Neural cell (in vitro differentiated cells): Measurements from ENCODE around the gene SPC24. TPM values are rescaled to one million over a fixed set of nuclear protein-coding genes. Genes with fewer than 3 reads are reported as not detected.

Experiments
- H2AFZ ChIP-seq: fragments of 200-600, 300-800 bp; sonication (generic), shearing (Covaris generic); 2 replicates; pipeline ENCODE4 v1.6.0; 2014; ENCODE audit warnings: low read depth, mild to moderate bottlenecking, antibody characterized with exemption, low read length, moderate library complexity
- H3F3A ChIP-seq: fragments of 200-600 bp; shearing (Covaris generic); 2 replicates; pipeline ENCODE4 v1.6.1; 2016; ENCODE audit warnings: mild to moderate bottlenecking, moderate library complexity, mixed read lengths, antibody characterized with exemption, low read length; ENCODE audit not compliant: insufficient read depth, poor library complexity, severe bottlenecking
- H3K27ac ChIP-seq: fragments of 200-600, 300-800 bp; sonication (generic), shearing (Covaris generic); 2 replicates; pipeline ENCODE4 v1.5.1; 2014; ENCODE audit warnings: mild to moderate bottlenecking, low read length, moderate library complexity
- H3K27me3 ChIP-seq: fragments of 300-800, 200-600 bp; sonication (generic), shearing (Covaris generic); 2 replicates; pipeline ENCODE4 v1.6.0; 2014; ENCODE audit warnings: mild to moderate bottlenecking, low read depth, low read length, moderate library complexity; ENCODE audit not compliant: insufficient read depth
- H3K36me3 ChIP-seq: fragments of 300-800, 200-600 bp; sonication (generic), shearing (Covaris generic); 2 replicates; pipeline ENCODE4 v1.5.1; 2014; ENCODE audit warnings: mild to moderate bottlenecking, antibody characterized with exemption, low read length, moderate library complexity; ENCODE audit not compliant: insufficient read depth
- H3K4me2 ChIP-seq: fragments of 300-800, 200-600 bp; sonication (generic), shearing (Covaris generic); 2 replicates; pipeline ENCODE4 v1.6.0; 2014; ENCODE audit warnings: mild to moderate bottlenecking, low read length
- H3K4me3 ChIP-seq: fragments of 300-800, 200-600 bp; sonication (generic), shearing (Covaris generic); 2 replicates; pipeline ENCODE4 v1.5.1; 2014; ENCODE audit warnings: mild to moderate bottlenecking, low read length, moderate library complexity
- H3K79me2 ChIP-seq: fragments of 200-600 bp; shearing (Covaris generic); replicated peaks from 2 replicates; pipeline ENCODE4 v1.6.0; 2014; ENCODE audit warnings: mild to moderate bottlenecking, low read length, moderate library complexity; ENCODE audit not compliant: insufficient read depth
- H3K9ac ChIP-seq: fragments of 300-800, 200-600 bp; sonication (generic), shearing (Covaris generic); 2 replicates; pipeline ENCODE4 v1.6.1; 2016; ENCODE audit warnings: mild to moderate bottlenecking, low read length, mixed read lengths
- H3K9me2 ChIP-seq: fragments of 200-600 bp; shearing (Covaris generic); 2 replicates; pipeline ENCODE4 v1.6.1; 2016; ENCODE audit warnings: mild to moderate bottlenecking, low read length, mixed read lengths; ENCODE audit not compliant: insufficient read depth
- H3K9me3 ChIP-seq: fragments of 200-600, 300-800 bp; sonication (generic), shearing (Covaris generic); 2 replicates; pipeline ENCODE4 v1.6.1; 2016; ENCODE audit warnings: mild to moderate bottlenecking, mixed run types, low read length, moderate library complexity, mixed read lengths
- H4K20me1 ChIP-seq: fragments of 200-600 bp; shearing (Covaris generic); 2 replicates; pipeline ENCODE4 v1.6.1; 2016; ENCODE audit warnings: mild to moderate bottlenecking, mixed run types; ENCODE audit not compliant: insufficient read depth
- EP300 ChIP-seq: fragments of 450-650 bp; conservative IDR thresholded peaks from 2 replicates; pipeline ENCODE4 v1.6.1; 2014; ENCODE audit warnings: antibody characterized with exemption, mild to moderate bottlenecking, moderate library complexity; ENCODE audit not compliant: poor library complexity, severe bottlenecking
- EZH2 ChIP-seq: fragments of 200-600, 300-800 bp; shearing (Covaris generic), sonication (generic); IDR thresholded peaks from 2 replicates; pipeline ENCODE4 v1.6.1; 2014; ENCODE audit warnings: antibody characterized with exemption, low read length, borderline replicate concordance, mild to moderate bottlenecking; ENCODE audit not compliant: insufficient read depth, poor library complexity, severe bottlenecking
- MXI1 ChIP-seq: fragments of 450-650 bp; conservative IDR thresholded peaks from 2 replicates; pipeline ENCODE4 v1.6.1; 2014; ENCODE audit warnings: antibody characterized with exemption, mild to moderate bottlenecking; ENCODE audit not compliant: poor library complexity, severe bottlenecking
- POLR2AphosphoS5 ChIP-seq: IDR thresholded peaks from 2 replicates; pipeline ENCODE4 v1.6.1; 2012
- RAD21 ChIP-seq: fragments of 450-650 bp; conservative IDR thresholded peaks from 2 replicates; pipeline ENCODE4 v1.6.1; 2014; ENCODE audit warnings: antibody characterized with exemption, mild to moderate bottlenecking, moderate library complexity
- SMC3 ChIP-seq: fragments of 450-650 bp; conservative IDR thresholded peaks from 2 replicates; pipeline ENCODE4 v1.6.1; 2014; ENCODE audit warnings: antibody characterized with exemption, mild to moderate bottlenecking, moderate library complexity; ENCODE audit not compliant: poor library complexity
- TAF1 ChIP-seq: IDR thresholded peaks from 2 replicates; pipeline ENCODE4 v1.6.1; 2012; ENCODE audit warnings: low read depth
- polyA plus RNA-seq: library from polyadenylated mRNA; depleted of rRNA; stranded (reverse); fragments of >200 nt; gene quantifications from 2 replicates; pipeline ENCODE4 v1.2.3, GENCODE V29; 2014
- TF ChIP-seq, protein P1 (sequence below): IDR thresholded peaks from 2 replicates; pipeline ENCODE4 v1.6.1; 2012; ENCODE audit warnings: borderline replicate concordance
- TF ChIP-seq, protein P2 (sequence below): fragments of 450-650 bp; IDR thresholded peaks from 2 replicates; pipeline ENCODE4 v1.5.1; 2014; ENCODE audit warnings: antibody characterized with exemption, mild to moderate bottlenecking, moderate library complexity; ENCODE audit not compliant: poor library complexity, severe bottlenecking

Gene SPC24
- polyA plus RNA-seq, 1 donor from 2014 or later: 0.40 TPM

DNA sequence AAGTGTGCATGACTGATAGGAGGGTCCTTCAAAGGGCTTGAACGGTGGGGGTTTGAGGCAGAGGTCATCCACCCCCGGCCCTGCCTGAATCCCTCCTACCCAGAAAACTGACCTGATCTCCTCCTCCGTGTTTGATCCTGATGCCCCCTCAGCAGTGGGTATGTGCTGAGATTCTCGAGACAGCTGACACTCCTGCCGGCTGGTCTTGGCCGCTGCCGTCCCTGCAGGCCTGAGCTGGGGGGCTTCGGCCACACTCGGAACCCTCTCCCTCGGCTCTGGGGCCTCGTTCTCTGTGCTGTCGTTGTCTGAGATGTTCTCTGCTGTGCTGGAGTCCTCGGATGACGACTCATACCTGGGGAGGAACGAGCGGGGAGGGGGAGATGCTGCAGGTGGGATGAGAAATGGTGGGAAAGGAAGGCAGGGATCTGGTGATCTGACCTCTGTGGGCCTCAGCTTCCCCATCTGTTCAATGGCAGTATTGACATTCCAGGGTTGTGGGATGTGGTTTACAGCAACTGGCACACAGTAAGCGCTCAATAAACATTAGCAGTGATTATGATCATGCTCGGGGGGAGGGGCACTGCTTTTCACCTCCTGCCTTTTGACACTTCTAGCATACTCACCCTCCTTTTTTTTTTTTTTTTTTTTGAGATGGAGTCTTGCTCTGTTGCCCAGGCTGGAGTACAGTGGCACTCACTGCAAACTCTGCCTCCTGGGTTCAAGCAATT, 21.0 kb upstream of the SPC24 start:
- H3K36me3 ChIP-seq: no peaks in the 10 kb centered on the region
- H3K9ac ChIP-seq: no peak overlapping the region
- TF ChIP-seq TAF1: no peak
- H3K4me2 ChIP-seq: no peak overlapping the region
- no peak overlapping the region for H3K4me3 ChIP-seq
- H3K27ac ChIP-seq: no peak overlapping the region
- H3F3A ChIP-seq: no peaks in the 10 kb centered on the region
- H3K27me3 ChIP-seq: no peaks in the 10 kb centered on the region
- no peaks in the 10 kb centered on the region for H3K9me3 ChIP-seq
- H2AFZ ChIP-seq: no peak overlapping the region
- no peaks in the 10 kb centered on the region for H4K20me1 ChIP-seq
- H3K79me2 ChIP-seq: no peaks in the 10 kb centered on the region
- H3K9me2 ChIP-seq: no peaks in the 10 kb centered on the region

DNA sequence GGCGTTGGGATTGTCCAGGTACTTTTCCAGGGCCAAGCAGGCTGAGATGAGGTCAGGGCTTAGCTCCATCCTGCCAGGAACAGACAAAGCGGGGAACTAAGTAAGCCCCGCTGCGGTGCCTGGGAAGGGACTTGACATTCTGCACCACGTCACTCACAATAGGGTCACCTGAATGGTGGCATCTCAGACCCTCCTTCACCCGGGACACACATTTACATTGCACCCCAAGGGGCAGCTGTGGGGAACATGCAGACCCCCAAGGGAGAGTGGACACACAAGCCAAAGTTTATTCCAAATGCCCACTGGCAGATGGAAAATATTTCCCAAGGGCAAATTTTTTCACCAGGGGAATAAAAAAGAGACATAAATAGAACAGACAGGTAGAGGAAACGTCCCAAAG, 20.3 kb upstream of the SPC24 start:
- no peak overlapping the region for H3K9ac ChIP-seq
- H3K36me3 ChIP-seq: no peaks in the 10 kb centered on the region
- TF ChIP-seq SMC3: no peak
- no peak for TF ChIP-seq EZH2
- TF ChIP-seq POLR2AphosphoS5: no peak
- TF ChIP-seq, protein P1, sequence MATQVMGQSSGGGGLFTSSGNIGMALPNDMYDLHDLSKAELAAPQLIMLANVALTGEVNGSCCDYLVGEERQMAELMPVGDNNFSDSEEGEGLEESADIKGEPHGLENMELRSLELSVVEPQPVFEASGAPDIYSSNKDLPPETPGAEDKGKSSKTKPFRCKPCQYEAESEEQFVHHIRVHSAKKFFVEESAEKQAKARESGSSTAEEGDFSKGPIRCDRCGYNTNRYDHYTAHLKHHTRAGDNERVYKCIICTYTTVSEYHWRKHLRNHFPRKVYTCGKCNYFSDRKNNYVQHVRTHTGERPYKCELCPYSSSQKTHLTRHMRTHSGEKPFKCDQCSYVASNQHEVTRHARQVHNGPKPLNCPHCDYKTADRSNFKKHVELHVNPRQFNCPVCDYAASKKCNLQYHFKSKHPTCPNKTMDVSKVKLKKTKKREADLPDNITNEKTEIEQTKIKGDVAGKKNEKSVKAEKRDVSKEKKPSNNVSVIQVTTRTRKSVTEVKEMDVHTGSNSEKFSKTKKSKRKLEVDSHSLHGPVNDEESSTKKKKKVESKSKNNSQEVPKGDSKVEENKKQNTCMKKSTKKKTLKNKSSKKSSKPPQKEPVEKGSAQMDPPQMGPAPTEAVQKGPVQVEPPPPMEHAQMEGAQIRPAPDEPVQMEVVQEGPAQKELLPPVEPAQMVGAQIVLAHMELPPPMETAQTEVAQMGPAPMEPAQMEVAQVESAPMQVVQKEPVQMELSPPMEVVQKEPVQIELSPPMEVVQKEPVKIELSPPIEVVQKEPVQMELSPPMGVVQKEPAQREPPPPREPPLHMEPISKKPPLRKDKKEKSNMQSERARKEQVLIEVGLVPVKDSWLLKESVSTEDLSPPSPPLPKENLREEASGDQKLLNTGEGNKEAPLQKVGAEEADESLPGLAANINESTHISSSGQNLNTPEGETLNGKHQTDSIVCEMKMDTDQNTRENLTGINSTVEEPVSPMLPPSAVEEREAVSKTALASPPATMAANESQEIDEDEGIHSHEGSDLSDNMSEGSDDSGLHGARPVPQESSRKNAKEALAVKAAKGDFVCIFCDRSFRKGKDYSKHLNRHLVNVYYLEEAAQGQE: no peak
- no peak for TF ChIP-seq MXI1
- TF ChIP-seq RAD21: no peak
- TF ChIP-seq, protein P2, sequence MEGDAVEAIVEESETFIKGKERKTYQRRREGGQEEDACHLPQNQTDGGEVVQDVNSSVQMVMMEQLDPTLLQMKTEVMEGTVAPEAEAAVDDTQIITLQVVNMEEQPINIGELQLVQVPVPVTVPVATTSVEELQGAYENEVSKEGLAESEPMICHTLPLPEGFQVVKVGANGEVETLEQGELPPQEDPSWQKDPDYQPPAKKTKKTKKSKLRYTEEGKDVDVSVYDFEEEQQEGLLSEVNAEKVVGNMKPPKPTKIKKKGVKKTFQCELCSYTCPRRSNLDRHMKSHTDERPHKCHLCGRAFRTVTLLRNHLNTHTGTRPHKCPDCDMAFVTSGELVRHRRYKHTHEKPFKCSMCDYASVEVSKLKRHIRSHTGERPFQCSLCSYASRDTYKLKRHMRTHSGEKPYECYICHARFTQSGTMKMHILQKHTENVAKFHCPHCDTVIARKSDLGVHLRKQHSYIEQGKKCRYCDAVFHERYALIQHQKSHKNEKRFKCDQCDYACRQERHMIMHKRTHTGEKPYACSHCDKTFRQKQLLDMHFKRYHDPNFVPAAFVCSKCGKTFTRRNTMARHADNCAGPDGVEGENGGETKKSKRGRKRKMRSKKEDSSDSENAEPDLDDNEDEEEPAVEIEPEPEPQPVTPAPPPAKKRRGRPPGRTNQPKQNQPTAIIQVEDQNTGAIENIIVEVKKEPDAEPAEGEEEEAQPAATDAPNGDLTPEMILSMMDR: no peak
- TF ChIP-seq TAF1: no peak
- TF ChIP-seq EP300: no peak
- H2AFZ ChIP-seq: no peak overlapping the region
- no peak overlapping the region for H3K4me3 ChIP-seq
- no peaks in the 10 kb centered on the region for H4K20me1 ChIP-seq
- no peaks in the 10 kb centered on the region for H3K9me2 ChIP-seq
- H3K4me2 ChIP-seq: no peak overlapping the region
- H3K27ac ChIP-seq: no peak overlapping the region
- no peaks in the 10 kb centered on the region for H3F3A ChIP-seq
- no peaks in the 10 kb centered on the region for H3K27me3 ChIP-seq
- H3K79me2 ChIP-seq: no peaks in the 10 kb centered on the region
- no peaks in the 10 kb centered on the region for H3K9me3 ChIP-seq
